ENCODE data around the gene GGTLC2.
A peak's percentile ranks its signal among the peaks of the same experiment; 100 is the strongest.

The GGTLC2 gene

DNA sequence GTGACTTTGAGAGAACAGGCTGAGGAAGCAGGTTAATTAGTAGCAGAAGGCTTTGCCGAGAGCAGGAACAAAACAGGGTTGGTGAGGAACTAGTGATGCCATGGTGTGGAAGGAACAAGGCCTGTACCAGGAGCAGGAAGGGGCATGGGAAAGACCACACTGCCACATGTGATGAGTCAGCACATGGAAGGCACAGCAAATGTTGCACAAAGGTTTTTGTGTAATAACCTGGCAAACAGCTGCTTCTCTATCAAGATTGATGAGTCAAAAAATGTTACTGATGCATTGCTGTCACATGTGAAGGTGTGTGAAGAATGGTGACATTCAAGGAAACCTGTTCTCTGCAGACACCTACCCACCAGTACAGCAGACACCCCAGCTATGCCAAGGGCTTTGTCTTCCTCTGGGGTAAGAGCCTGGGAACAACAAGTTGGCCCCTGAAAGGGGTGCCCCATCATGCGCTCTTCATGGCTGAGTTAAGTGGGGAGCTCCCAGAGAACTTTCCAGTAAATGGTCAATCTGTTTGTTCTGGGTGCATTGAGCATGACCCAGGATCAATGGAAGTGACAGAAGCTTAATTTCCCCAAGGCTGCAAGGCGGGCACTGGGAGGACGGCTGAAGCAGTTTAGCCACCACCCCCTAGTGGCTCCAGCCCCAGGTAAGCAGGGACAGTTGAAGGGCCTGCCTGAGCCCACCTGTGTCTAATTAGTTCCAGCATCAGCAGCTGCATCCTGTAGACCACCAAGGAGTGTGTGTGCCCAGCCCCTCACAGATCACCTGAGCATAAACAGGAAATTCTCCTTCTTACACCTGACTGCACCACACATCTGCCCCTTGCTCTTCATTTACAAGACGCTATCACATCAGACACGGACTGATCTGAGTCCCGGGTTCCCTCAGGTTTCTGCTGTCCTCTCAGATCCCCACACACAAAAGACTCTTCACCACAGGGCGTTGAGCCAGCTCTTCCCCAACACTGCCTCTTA lies 47.6 kb downstream of the GGTLC2 start:
- no peaks in the 10 kb centered on the region for H3K36me3 ChIP-seq (replicated peaks; ENCODE audit: insufficient read depth, low read length)
- no peaks in the 10 kb centered on the region for H4K20me1 ChIP-seq (ENCODE audit: insufficient read depth, low read length)
- peaks cover under 1% of the 10 kb centered on the region; the same call in 1 of the 2 replicates for H3F3A ChIP-seq (ENCODE audit: insufficient read depth, low read length)
- H3K9me3 ChIP-seq (replicated peaks; ENCODE audit: insufficient read depth, low read length): no peaks in the 10 kb centered on the region
- H3K27ac ChIP-seq (ENCODE audit: low read length): no peak overlapping the region
- peaks cover 12% of the 10 kb centered on the region for H3K4me1 ChIP-seq (ENCODE audit: low read length)
- no peaks in the 10 kb centered on the region for H3K9me2 ChIP-seq (replicated peaks; ENCODE audit: insufficient read depth, low read length)
- no peak overlapping the region for H3K4me2 ChIP-seq (ENCODE audit: low read depth, low read length)
- TF ChIP-seq EZH2 (optimal IDR thresholded peaks at IDR 0.05; ENCODE audit: low read depth, low read length) (no peak), EZH2phosphoT487 (IDR thresholded peaks at IDR 0.05; ENCODE audit: low read length) (no peak)
- TF ChIP-seq, protein P1, sequence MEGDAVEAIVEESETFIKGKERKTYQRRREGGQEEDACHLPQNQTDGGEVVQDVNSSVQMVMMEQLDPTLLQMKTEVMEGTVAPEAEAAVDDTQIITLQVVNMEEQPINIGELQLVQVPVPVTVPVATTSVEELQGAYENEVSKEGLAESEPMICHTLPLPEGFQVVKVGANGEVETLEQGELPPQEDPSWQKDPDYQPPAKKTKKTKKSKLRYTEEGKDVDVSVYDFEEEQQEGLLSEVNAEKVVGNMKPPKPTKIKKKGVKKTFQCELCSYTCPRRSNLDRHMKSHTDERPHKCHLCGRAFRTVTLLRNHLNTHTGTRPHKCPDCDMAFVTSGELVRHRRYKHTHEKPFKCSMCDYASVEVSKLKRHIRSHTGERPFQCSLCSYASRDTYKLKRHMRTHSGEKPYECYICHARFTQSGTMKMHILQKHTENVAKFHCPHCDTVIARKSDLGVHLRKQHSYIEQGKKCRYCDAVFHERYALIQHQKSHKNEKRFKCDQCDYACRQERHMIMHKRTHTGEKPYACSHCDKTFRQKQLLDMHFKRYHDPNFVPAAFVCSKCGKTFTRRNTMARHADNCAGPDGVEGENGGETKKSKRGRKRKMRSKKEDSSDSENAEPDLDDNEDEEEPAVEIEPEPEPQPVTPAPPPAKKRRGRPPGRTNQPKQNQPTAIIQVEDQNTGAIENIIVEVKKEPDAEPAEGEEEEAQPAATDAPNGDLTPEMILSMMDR (IDR thresholded peaks at IDR 0.05; ENCODE audit: low read length): no peak
- no peak for DNase-seq
- no peaks in the 10 kb centered on the region for H3K27me3 ChIP-seq (replicated peaks; ENCODE audit: insufficient read depth, low read length)
- H3K79me2 ChIP-seq (ENCODE audit: low read length): no peaks in the 10 kb centered on the region
- no peak overlapping the region for H3K9ac ChIP-seq (ENCODE audit: low read length)
- no peak overlapping the region for H3K4me3 ChIP-seq (ENCODE audit: low read length)
- H2AFZ ChIP-seq (ENCODE audit: low read length): no peak overlapping the region

DNA sequence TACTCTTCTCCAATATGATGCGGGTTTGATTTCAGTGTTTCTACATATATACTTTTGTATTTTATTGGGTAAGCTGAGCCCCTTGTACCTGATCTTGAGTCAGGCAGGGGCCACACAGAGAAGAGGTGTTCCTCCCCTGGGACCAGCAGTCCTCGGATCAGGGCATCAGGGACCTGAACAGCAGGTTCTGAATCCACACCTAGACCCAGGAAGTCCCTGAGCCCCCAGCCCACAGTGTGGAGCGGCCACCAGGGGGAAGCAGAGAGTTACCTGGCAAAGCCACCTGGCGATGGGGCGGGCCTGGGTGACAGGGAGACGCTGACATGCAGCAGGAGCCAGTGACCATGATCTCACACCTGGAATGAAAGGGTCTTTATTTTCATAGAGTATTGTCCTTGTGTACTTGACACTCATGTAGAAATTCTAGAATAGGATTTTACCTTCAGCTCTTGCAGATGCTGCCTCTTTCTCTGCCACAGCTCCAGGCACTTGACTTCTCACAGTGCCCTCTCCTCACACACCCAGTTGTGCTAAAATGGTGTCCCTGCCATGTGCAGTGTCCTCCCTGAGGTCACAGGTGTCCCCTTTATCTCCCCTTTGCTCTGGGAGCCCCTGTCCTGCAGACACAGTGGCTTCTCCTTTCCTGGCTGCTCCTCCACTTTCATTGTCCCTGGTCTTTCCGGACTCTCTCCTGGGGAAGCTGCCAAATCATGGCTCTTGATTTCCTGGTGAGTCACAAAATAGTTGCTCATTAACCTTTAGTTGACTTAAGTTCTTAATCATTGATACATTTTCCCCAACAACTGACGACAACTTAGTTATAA lies 48.5 kb downstream of the GGTLC2 start:
- H4K20me1 ChIP-seq (ENCODE audit: insufficient read depth, low read length): no peaks in the 10 kb centered on the region
- H3K4me1 ChIP-seq (ENCODE audit: low read length): peaks cover 4% of the 10 kb centered on the region; the same call in 1 of the 2 replicates
- H3K9me3 ChIP-seq (replicated peaks; ENCODE audit: insufficient read depth, low read length): no peaks in the 10 kb centered on the region
- H2AFZ ChIP-seq (ENCODE audit: low read length): no peak overlapping the region
- no peaks in the 10 kb centered on the region for H3K36me3 ChIP-seq (replicated peaks; ENCODE audit: insufficient read depth, low read length)
- no peak overlapping the region for H3K27ac ChIP-seq (ENCODE audit: low read length)
- DNase-seq: peak; percentile 44
- H3K4me2 ChIP-seq (ENCODE audit: low read depth, low read length): no peak overlapping the region
- no peak overlapping the region for H3K4me3 ChIP-seq (ENCODE audit: low read length)
- no peaks in the 10 kb centered on the region for H3K79me2 ChIP-seq (ENCODE audit: low read length)
- no peaks in the 10 kb centered on the region for H3F3A ChIP-seq (ENCODE audit: insufficient read depth, low read length)
- no peak for TF ChIP-seq EZH2 (optimal IDR thresholded peaks at IDR 0.05; ENCODE audit: low read depth, low read length)
- TF ChIP-seq, protein P1 (IDR thresholded peaks at IDR 0.05; ENCODE audit: low read length): peak; percentile 70
- TF ChIP-seq EZH2phosphoT487 (IDR thresholded peaks at IDR 0.05; ENCODE audit: low read length): no peak
- no peaks in the 10 kb centered on the region for H3K9me2 ChIP-seq (replicated peaks; ENCODE audit: insufficient read depth, low read length)
- H3K9ac ChIP-seq (ENCODE audit: low read length): no peak overlapping the region
- no peaks in the 10 kb centered on the region for H3K27me3 ChIP-seq (replicated peaks; ENCODE audit: insufficient read depth, low read length)

GRCh38 chr22:22693531-22693884 lies 49.1 kb downstream of the GGTLC2 start:
- Histone ChIP-seq H3K79me2 (ENCODE audit: low read length) (no peaks in the 10 kb centered on the region), H2AFZ (ENCODE audit: low read length) (no peak overlapping the region), H3K4me1 (ENCODE audit: low read length) (peaks cover 4% of the 10 kb centered on the region; the same call in 1 of the 2 replicates), H3K9me3 (replicated peaks; ENCODE audit: insufficient read depth, low read length) (no peaks in the 10 kb centered on the region), H3K27ac (ENCODE audit: low read length) (no peak overlapping the region), H3K9me2 (replicated peaks; ENCODE audit: insufficient read depth, low read length) (no peaks in the 10 kb centered on the region), H3K4me3 (ENCODE audit: low read length) (no peak overlapping the region), H3F3A (ENCODE audit: insufficient read depth, low read length) (no peaks in the 10 kb centered on the region), H3K27me3 (replicated peaks; ENCODE audit: insufficient read depth, low read length) (no peaks in the 10 kb centered on the region), H3K4me2 (ENCODE audit: low read depth, low read length) (no peak overlapping the region), H3K36me3 (replicated peaks; ENCODE audit: insufficient read depth, low read length) (no peaks in the 10 kb centered on the region), H4K20me1 (ENCODE audit: insufficient read depth, low read length) (no peaks in the 10 kb centered on the region), H3K9ac (ENCODE audit: low read length) (no peak overlapping the region)
- DNase-seq: no peak
- TF ChIP-seq, protein P1 (IDR thresholded peaks at IDR 0.05; ENCODE audit: low read length): no peak
- TF ChIP-seq EZH2phosphoT487 (IDR thresholded peaks at IDR 0.05; ENCODE audit: low read length): no peak
- no peak for TF ChIP-seq EZH2 (optimal IDR thresholded peaks at IDR 0.05; ENCODE audit: low read depth, low read length)

Data from MM.1S (cell line).